IPS-18a (cell line): ENCODE results near the gene PPP1R13L.
"Not testable (repeated sequence)": the region's sequence is repeated elsewhere in the genome, so short reads cannot be mapped to it uniquely, and the experiment has no call there.

ENCODE experiments used
- H3K27ac ChIP-seq: one replicate; pipeline ENCODE4 v1.5.1; 2013; ENCODE audit warnings: low read length
- H3K27me3 ChIP-seq: one replicate; pipeline ENCODE4 v1.6.1; 2013; ENCODE audit warnings: mild to moderate bottlenecking, low read length; ENCODE audit not compliant: control insufficient read depth, insufficient read depth
- H3K36me3 ChIP-seq: one replicate; pipeline ENCODE4 v1.6.1; 2013; ENCODE audit warnings: low read depth, low read length; ENCODE audit not compliant: control insufficient read depth
- H3K4me1 ChIP-seq: one replicate; pipeline ENCODE4 v1.6.1; 2013; ENCODE audit warnings: low read depth, low read length; ENCODE audit not compliant: control insufficient read depth
- H3K4me3 ChIP-seq: one replicate; pipeline ENCODE4 v1.5.1; 2013; ENCODE audit warnings: low read length
- H3K9ac ChIP-seq: one replicate; pipeline ENCODE4 v1.6.1; 2013; ENCODE audit warnings: mild to moderate bottlenecking, low read length, moderate library complexity
- H3K9me3 ChIP-seq: one replicate; pipeline ENCODE4 v1.6.1; 2013; ENCODE audit warnings: low read depth, low read length; ENCODE audit not compliant: control insufficient read depth

PPP1R13L gene

DNA sequence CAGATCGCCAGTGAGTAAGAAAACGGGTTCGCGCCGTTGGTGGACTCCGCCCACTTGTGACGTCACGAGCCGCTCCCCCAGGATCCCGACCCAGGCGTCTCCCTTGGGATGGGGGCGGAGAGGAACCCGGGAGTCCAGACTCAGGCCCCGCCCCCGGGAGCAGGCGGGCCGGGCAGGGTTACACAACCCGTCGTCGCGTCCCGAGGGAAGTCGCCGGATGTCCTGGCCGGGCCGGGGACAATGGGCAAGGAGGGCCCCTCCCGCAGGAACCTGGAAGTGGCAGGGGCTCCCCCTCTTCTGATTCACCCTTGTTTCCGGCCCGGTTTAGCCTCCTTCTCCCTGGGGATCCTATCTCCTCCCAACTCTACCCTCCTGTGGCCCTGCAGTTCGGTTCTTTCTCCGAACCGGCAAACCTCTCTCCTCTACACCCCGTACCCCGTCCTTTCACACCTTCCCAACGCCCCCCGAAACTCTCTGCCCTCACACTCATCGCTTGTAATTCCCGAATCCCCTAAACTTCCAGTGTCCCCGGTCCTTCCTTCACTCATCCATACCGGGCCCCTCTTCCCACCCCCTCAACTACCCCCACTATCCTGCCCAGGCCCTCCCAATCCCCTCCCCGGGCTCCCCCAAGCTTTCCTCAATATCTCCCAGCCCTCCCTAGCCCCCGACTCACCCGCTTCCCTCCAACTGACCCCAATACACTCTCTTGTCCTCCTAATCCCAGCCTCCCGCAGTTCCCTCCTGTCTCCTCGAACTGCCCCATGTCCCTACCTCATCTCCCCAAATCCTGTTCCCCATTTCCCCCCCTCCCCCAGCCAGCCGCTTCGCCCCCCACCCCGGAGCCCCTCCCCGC is 38.8 kb upstream of the PPP1R13L start:
- Histone ChIP-seq H3K27me3 (peaks cover 11% of the 10 kb centered on the region), H3K4me1 (peaks cover 6% of the 10 kb centered on the region), H3K27ac (peak overlapping the region; percentile 83), H3K9me3 (no peaks in the 10 kb centered on the region), H3K4me3 (peak overlapping the region; percentile 83), H3K9ac (peak overlapping the region; percentile 92), H3K36me3 (no peaks in the 10 kb centered on the region)

DNA sequence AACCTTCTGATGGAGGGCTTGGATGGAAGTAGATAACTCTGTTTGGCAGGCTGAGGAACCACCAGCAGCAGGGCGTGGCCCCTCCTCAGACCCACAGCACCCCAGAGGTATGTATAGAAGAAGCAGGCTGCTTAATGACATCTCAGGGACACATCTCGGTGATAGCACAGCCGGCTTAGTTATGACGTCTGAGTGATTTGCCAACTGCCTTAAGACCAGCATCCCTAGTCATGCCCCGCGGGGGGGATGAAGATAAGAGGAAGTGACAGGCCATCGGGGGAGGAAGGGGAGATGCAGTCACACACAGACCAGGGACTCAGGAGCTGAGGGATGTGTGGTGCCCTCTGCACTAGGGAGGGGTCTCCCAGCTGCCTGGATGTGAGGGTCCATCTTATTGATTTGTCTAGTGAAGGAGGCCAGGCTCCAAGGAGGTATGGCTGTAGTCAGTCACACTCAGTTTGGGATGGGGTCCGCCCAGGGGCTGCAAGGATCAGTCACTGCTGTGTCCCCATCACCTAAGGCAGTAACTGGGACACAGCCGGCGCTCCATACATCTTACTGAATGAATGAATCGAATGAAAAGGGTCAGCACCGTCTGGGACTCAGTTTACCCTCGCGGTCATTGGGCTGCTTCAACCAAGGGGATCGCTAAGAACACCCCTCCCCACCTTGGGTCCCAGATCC is 38.1 kb upstream of the PPP1R13L start:
- H3K4me1 ChIP-seq = peaks cover 6% of the 10 kb centered on the region

DNA sequence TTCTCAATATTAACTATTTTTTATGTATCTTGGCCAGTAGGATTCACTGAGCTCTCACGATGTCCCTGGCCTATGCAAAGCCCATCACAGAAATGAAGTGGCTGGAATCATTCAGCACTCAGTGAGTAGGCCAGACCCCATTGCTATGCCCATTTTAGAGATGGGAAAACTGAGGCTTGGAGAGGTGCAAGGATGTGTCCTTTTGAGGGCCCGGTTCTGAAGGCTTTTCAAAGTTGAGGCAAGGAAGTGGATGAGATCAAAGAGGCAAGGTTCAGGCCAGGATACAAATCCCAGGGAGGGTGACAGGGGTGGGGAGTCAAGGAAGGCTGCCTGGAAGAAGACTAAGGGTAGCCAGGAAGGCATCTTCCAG is 37.5 kb upstream of the PPP1R13L start:
- Histone ChIP-seq H3K9me3 (no peaks in the 10 kb centered on the region), H3K9ac (no peak overlapping the region), H3K4me3 (no peak overlapping the region), H3K27me3 (peaks cover 11% of the 10 kb centered on the region), H3K36me3 (no peaks in the 10 kb centered on the region), H3K4me1 (peaks cover 6% of the 10 kb centered on the region), H3K27ac (no peak overlapping the region)

More for the DNA sequence above, 38.1 kb upstream of the PPP1R13L start:
- Histone ChIP-seq H3K4me3 (peak overlapping the region; percentile 83), H3K36me3 (no peaks in the 10 kb centered on the region), H3K9ac (peak overlapping the region; percentile 92), H3K9me3 (no peaks in the 10 kb centered on the region), H3K27me3 (peaks cover 11% of the 10 kb centered on the region), H3K27ac (no peak overlapping the region)

DNA sequence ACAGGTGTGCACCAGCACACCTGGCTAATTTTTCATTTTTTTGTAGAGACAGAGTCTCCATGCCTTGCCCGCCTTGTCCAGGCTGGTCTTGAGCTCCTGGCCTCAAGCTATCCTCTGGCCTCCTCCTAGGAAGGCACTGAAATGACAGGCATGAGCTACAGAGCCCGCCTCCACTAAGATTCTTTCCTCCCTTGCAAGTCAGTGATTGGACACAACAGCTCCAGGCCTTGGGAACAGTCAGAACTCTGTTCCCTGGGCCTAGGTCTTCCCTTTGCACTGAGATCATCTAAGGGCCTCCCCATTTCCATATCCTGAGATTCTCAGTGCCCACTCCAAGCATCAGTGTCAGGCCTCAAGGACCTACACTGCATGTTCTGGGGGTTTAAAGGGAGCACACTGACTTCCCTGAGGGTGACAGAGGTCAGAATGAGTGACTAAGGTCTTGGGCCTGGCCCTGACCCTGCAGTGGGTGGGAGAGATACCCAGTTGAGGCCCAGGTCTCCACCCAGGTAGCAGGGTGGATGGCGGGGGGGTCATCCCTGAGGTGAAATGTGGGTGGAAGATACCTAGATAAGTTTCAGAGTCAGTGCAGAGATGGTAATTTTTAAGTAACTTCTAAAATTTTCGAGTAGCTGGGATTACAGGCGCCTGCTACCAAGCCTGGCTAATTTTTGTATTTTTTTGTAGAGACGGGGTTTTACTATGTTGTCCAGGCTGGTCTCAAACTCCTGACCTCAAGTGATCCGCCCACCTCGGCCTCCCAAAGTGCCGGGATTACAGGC is 36.2 kb upstream of the PPP1R13L start:
- Histone ChIP-seq H3K4me1 (peaks cover 6% of the 10 kb centered on the region), H3K4me3 (no peak overlapping the region), H3K27me3 (peaks cover 11% of the 10 kb centered on the region), H3K27ac (no peak overlapping the region), H3K36me3 (no peaks in the 10 kb centered on the region), H3K9ac (no peak overlapping the region), H3K9me3 (no peaks in the 10 kb centered on the region)

DNA sequence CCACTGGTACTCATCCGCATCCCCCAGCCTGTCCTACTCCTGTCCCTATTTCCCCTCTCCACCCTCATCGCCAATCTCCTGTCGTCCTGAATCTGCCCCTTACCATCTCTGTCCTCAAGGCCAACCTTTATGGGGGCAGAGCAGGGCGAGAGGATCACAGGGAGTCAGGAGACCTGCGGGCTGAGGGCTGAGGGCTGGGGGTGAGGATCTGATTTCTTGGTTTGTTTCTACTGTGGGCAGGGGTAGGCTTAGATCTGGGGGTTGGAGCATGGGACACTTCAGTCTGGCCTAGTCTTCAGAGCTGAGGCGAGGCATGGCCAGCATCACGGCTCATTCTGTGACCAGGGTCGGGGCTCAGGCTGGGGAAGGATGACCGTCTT is 35.4 kb upstream of the PPP1R13L start:
- no peaks in the 10 kb centered on the region for H3K9me3 ChIP-seq
- H3K4me3 ChIP-seq = peak overlapping the region; percentile 58
- H3K36me3 ChIP-seq = no peaks in the 10 kb centered on the region
- H3K27ac ChIP-seq = no peak overlapping the region
- peaks cover 7% of the 10 kb centered on the region for H3K27me3 ChIP-seq
- peaks cover 6% of the 10 kb centered on the region for H3K4me1 ChIP-seq
- H3K9ac ChIP-seq = no peak overlapping the region

DNA sequence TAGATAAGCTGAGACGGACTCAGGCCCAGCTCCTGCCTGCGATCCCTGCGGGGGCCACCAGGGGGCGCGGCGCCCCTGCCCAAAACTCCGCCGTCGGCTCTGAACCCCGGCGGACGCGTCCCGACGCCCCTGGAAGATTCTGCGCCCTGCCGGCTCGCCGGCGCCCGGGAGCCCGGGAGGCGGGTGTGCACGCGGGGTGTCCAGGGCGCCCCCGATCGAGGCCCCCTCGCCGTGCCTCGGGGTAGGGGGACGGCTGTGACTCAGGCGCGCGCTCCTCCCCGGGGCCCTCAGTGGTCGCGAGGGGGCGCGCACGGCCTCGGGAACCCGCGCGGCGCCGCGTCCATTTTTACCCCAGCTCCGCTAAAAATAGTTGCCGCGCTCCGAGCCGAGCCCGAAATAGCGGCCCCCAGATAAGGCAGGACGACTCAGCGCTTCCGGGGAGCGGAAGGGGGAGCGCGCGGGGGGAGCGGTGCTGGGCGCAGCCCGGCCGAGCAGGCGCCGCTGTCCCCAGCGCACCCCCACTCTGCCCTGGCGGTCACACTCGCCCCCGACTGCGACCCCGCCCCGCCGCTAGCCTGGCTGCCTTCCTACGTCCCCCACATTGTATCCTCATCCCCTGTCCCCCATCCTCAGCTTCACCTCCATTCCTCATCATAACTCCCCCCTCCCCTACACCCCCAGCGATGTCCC is 34.8 kb upstream of the PPP1R13L start:
- no peak overlapping the region for H3K27ac ChIP-seq
- H3K9me3 ChIP-seq = no peaks in the 10 kb centered on the region
- H3K9ac ChIP-seq = peak overlapping the region; percentile 56
- peak overlapping the region; percentile 58 for H3K4me3 ChIP-seq
- peaks cover 4% of the 10 kb centered on the region for H3K4me1 ChIP-seq
- H3K27me3 ChIP-seq = peaks cover 2% of the 10 kb centered on the region
- no peaks in the 10 kb centered on the region for H3K36me3 ChIP-seq

DNA sequence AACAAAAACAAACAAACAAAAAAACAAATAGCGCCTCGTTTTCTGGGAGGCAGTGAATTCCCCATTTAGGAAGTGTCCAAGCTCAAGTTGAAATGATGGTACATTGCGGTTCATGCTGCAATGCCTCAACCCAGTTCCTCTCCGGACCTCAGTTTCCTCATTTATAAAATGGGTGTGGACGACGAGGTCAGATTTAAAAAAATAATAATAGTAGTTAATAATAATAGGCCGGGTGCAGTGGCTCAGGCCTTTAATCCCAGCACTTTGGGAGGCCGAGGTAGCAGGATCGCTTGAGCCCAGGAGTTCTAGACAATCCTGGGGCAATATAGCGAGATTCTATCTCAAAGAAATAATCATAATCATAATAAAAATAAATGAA is 34.3 kb upstream of the PPP1R13L start:
- Histone ChIP-seq H3K4me3 (peak overlapping the region; percentile 58), H3K36me3 (no peaks in the 10 kb centered on the region), H3K4me1 (no peaks in the 10 kb centered on the region), H3K9ac (peak overlapping the region; percentile 56), H3K9me3 (no peaks in the 10 kb centered on the region), H3K27me3 (no peaks in the 10 kb centered on the region), H3K27ac (no peak overlapping the region)

DNA sequence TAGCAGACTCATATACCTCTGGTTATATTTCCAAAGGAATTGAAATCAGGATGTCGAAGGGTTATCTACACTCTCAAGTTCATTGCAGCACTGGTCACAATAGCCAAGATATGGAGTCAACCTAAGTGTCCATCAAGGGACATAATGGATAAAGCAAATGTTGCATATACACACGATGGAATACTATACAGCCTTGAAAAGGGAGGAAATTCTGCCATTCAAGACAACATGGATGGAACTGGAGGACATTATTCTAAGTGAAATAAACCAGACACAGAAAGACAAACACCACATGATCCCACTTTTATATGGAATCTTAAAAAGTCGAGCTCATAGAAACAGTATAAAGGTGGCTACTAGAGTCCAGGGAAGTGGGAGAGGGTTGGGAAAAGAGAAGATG is 32.5 kb upstream of the PPP1R13L start:
- Histone ChIP-seq H3K36me3 (no peaks in the 10 kb centered on the region), H3K9me3 (no peaks in the 10 kb centered on the region), H3K9ac (no peak overlapping the region), H3K27ac (no peak overlapping the region), H3K4me1 (no peaks in the 10 kb centered on the region), H3K4me3 (no peak overlapping the region), H3K27me3 (no peaks in the 10 kb centered on the region)

DNA sequence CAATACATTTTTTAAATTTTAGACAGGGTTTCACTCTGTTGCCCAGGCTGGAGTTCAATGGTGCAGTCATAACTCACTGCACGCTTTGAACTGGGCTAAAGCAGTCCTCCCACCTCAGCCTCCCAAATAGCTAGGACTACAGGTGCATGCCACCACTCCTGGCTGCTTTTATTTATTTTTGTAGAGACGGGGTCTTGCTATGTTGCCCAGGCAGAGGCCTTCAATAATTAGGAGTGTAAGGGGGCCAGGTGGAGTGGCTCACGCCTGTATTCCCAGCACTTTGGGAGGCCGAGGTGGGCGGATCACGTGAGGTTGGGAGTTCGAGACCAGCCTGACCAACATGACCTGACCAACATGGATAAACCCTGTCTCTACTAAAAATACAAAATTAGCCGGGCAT is 27.7 kb upstream of the PPP1R13L start:
- H3K4me1 ChIP-seq, H3K36me3 ChIP-seq, H3K9ac ChIP-seq, H3K27me3 ChIP-seq, H3K4me3 ChIP-seq, H3K9me3 ChIP-seq, H3K27ac ChIP-seq: not testable (repeated sequence)

DNA sequence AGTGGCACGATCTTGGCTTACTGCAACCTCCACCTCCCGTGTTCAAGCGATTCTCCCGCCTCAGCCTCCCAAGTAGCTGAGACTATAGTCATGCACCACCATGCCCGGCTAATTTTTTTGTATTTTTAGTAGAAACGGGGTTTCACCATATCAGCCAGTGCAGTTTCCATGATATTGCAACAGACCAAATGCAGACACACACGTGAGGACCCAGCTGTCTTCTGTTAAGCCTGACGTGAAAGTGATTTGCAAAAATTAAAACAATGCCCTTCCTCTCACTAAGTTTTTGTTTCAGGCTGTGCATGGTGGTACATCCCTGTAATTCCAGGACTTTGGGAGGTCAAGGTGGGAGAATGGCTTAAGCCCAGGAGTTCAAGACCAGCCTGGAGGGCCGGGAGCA is 26.1 kb upstream of the PPP1R13L start:
- not testable (repeated sequence) for H3K4me3 ChIP-seq, H3K36me3 ChIP-seq, H3K27ac ChIP-seq, H3K9ac ChIP-seq, H3K27me3 ChIP-seq, H3K9me3 ChIP-seq, H3K4me1 ChIP-seq

DNA sequence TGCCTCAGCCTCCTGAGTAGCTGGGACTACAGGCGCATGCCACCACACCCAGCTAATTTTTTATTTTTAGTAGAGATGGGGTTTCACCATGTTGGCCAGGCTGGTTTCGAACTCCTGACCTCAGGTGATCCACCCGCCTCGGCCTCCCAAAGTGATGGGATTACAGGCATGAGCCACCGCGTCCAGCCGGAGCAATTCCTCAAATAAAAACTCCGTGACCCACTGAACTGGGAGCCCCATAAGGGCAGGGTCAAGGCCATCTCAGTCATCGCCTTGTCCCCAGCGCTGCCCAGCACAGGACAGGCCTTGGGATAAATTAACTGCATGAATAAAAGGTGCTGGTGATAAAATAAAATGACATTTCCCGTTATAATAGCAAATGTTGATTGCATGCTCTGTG is 25.0 kb upstream of the PPP1R13L start:
- not testable (repeated sequence) for H3K27me3 ChIP-seq, H3K27ac ChIP-seq, H3K4me3 ChIP-seq, H3K36me3 ChIP-seq, H3K9ac ChIP-seq, H3K4me1 ChIP-seq, H3K9me3 ChIP-seq
